HG03571 (cell line): ENCODE results near the gene TRAPPC4.
"Not testable (repeated sequence)": the region's sequence is repeated elsewhere in the genome, so short reads cannot be mapped to it uniquely, and the experiment has no call there.

Experiments used
- ATAC-seq: cut with Tn5 transposase; IDR thresholded peaks from one replicate; pipeline ENCODE4 v1.9.1; 2021; ENCODE audit not compliant: unreplicated experiment

Gene TRAPPC4

DNA sequence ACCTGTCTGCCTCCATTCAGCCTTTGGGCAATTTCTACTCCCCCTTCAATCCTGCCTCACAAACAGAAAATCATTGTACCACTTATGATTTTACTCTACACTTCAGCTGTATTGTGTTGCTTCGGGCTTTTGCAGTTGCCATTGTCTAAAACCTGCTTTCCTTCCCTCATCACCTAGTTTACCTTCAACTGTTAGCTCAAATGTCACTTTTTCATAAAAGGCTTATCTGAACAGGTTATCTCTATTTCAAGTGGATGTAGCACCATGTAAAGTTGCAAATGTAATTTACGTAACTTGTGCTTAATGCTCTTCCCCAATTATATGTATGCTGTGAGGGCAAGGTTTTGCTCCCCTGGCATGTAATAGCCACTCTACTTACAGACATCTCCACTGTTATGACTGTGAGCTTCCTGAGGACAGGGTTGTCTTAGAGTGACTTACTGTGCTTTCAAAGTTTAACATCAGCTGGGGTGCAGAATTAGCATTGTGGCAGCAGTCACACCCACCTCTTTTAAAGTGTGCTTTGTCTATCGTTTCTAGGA lies 5.9 kb upstream of the TRAPPC4 start:
- no peak for ATAC-seq

DNA sequence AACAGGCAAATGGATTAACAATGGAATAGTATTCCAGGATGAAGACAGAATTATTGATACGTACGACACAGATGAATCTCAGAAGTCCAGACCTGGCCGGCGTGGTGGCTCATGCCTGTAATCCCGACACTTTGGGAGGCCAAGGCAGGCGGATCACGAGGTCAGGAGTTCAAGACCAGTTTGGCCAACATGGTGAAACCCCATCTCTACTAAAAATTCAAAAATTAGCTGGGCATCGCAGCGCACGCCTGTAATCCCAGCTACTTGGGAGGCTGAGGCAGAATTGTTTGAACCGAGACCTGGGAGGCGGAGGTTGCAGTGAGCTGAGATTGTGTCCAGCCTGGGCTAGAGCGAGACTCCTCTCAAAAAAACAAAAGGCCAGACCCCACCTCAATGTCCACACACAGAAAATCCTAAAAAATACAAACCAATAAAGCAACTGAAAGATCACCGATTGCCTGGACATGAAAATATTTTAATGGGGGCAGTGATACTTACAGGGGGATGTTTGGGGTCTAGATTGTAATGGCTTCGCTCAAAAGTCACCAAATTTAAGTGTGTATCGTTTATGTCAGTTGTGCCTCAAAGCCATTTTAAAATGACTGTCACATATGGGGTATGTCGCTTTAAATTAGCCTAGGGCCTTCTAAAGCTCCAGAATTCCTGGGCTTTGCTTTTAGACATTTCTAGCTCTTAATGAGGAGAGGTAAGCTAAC lies 4.2 kb upstream of the TRAPPC4 start:
- no peak for ATAC-seq

DNA sequence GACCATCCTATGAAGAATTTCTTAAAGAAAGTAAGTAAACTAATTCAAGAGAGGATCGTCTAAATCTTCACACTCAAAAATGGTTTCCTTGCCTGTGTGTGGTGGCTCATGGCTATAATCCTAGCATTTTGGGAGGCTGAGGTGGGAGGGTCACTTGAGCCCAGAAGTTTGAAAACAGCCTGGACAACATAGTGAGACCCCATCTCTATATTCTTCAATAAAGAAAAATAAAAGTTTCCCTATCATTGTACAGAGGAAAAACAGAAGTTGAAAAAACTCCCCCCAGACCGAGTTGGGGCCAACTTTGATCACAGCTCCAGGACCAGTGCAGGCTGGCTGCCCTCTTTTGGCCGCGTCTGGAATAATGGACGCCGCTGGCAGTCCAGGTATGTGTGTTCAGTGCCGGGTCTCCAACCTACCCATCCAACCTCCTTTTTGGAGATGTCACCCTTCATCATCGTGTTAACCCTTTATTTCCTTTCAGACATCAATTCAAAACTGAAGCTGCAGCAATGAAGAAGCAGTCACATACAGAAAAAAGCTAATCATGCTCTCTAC lies 3.4 kb upstream of the TRAPPC4 start:
- no peak for ATAC-seq

DNA sequence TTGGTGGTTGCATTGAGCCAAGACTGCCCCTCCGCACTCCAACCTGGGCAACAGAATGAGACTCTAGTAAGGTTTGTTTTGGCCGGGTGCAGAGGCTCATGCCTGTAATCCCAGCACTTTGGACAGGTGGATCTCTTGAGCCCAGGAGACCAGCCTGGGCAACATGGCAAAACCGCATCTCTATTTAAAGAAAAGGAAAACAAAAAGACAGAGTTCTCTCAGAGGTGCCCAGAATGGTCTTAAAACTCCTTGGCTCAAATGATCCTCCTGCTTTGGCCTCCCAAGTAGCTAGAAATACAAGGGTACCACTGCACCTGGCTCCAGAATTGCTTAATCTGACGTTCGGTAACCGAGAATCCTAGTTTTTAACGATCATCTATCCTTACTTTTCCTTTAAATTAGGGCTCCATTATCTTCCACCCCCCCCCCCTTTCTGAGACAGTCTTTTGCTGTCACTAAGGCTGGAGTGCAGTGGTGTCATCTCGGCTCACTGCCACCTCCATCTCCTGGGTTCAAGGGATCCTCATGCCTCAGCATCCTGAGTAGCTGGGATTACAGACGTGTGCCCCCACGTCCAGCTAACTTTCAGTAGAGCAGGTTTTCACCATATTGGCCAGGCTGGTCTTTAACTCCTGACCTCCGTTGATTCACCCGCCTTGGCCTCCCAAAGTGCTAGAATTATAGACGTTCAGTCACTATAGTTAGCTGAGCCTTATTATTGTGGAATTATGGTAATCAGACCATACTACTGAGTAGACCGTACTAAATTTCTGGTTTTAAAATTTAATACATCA lies 2.2 kb upstream of the TRAPPC4 start:
- no peak for ATAC-seq

DNA sequence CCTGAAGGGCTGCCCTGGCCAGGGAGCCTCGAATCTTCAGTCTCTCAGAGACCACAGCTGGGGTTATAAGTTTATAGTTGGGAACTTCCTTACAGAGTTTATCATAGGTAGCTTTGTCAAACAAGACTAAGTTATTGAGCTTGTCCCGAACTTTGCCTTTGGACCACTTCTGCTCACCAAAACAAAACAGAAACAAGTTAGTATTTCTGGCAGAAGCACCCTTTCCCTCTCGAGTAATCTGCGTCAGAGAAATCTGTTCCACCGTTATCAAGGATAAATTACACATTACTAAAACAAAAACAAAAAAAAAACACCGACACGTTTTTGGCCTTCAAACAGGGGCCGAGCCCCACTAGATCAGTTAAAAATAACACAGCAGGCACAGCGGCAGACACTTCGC lies 1.2 kb upstream of the TRAPPC4 start:
- ATAC-seq: not testable (repeated sequence)

DNA sequence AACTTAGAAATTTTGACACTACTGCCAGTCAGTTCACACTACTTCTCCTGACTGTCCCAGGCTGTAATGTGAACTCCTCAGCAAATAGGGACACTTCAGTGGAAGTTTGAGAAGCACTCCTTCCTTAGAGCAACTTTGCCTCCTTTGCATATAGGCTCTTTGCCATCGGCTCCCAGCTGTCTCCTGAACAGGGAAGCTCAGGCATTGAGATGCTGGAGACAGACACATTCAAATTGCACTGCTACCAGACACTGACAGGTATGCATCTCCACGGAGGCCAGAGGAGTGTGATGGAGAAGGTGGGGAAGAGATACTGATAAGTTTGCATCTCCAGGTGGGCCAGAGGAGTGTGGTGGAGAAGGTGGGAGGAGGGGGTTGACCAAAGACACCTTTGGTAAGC lies 1.4 kb downstream of the TRAPPC4 start:
- ATAC-seq: no peak

DNA sequence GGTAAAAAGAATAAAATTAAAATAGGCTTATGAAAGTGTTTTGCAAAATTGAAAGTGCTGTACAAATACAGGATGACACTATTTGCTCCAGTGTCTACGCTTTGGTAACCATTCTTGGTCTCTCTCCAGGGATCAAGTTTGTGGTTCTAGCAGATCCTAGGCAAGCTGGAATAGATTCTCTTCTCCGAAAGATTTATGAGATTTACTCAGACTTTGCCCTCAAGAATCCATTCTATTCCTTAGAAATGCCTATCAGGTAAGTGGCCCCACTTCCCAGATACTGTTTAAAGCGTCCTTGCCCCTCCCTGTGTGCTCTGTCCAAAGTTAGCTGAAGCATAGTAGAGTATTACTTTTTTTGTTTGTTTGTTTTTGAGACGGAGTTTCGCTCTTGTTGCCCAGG lies 3.1 kb downstream of the TRAPPC4 start:
- no peak for ATAC-seq

DNA sequence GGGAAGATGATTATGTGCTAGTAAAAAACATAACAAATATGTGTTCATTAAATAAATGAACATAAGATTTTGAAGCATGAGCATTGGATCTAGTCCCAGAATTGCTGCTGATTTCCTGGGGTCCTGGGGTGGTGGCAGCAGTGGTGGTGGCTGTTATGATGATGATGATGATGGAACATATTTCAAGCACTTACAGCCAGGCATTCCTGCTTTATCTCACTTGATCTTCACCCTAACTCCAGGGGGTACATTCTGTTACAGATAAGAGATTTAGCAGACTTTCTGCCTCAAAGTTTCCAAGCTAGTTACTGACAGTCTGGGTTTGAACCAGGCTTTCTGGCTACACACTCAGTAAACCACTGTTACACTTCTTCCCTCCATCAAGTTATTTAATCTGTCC lies 5.2 kb downstream of the TRAPPC4 start:
- no peak for ATAC-seq

DNA sequence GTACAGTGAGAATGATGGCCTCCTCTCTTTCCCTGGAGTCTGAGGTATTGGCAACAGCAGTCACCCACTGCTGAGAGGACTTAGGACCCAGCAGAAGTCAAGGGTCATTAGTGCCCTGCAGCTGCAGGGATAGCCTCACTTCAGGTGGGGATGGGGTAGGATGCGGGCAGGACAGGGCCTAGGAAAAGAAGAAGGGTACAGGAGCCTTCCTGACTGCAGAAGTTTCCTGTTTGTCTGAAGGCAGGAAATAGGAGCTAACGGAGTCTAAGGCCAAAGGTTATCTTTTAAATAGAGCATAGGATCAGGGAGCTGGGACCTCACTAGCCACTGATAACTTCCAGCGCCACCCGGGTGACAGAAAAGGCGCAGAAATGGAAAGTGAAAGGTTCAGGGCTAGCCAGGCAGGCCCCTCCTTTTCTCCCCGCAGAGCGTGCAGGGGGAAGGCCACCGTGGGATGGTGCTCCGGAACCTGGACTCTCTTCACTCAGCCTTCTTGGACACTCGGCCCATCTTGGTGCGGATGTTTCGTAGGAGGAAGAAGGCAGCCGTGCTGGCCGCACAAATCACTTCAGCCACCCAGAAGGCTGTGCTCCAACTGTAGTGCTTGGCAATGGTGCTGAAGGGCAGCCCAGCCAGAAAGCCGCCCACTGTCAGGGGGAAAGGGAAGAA lies 6.0 kb downstream of the TRAPPC4 start:
- ATAC-seq: no peak

DNA sequence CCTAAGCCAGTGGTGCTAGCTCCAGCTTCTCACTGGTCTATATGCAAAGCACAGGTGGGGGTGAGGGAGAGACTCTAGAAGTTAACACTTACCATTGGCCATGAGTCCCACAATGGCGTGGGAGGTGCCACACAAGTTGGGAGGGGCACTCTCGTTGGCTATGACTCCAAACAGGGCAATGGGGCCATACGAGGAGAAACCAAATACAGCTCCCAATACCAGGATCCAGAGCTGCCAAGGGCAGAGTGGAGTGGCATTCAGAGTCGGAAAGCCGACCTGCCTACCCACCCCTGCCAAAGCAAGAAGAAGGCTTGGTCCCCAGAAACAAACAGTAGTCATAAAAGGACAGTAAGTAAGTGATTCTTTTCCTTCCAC lies 6.5 kb downstream of the TRAPPC4 start:
- ATAC-seq: no peak

DNA sequence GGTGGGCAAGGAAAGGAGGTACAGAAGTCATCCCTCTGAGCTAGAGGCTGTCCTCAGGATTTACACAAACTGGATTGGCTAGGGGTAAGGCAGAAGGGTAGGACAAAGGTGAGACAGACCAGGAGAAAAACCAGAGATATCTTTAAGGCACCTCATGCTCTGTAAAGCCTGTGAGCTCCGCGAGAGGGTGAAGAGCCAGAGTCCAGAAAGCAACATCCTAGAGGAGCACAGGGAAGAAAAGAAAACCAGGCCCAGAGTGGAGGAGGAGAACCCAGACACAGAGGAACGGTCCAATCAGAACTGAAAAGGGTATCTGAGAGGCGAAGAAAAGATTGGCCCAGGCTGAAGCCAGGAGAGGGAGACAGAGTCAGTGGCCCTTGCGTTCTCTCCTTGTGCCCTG lies 7.0 kb downstream of the TRAPPC4 start:
- ATAC-seq: no peak

DNA sequence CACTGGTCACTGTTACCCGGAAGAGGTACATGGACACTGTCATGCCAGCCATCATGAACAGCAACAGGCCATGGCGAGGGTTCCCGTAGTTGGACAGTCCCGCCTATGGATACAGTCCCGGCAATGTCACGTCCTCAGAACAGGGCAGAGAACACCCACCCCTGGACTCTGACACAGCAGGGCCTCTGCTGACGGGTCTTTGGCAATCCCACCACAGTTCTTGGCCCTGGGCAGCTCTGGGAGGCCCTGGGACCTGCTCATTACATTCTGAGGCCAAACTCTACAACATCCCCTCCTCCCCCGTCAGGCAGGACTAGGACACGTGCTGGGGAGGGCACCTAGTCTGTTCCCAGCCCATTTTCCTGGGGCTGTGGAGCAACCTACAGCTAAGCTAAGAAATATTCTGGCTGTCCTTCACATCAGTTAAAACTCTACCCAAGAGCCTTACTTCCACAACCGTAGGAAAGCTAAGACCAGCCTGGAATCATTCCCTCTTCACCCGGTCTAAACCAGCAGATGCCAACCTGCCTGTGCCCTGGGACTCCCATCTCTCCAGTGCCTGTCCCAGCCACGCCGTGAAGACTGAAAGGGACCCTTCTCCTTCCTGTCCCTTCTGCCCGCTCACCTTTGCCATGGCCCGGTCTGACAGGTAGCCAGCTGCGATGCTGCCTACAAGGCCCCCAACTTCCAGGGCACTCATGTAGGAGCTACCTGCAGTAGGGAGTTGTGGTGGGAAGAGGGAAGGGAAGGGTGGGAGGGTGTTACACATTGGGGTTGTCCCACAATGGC lies 7.6 kb downstream of the TRAPPC4 start:
- ATAC-seq: no peak

DNA sequence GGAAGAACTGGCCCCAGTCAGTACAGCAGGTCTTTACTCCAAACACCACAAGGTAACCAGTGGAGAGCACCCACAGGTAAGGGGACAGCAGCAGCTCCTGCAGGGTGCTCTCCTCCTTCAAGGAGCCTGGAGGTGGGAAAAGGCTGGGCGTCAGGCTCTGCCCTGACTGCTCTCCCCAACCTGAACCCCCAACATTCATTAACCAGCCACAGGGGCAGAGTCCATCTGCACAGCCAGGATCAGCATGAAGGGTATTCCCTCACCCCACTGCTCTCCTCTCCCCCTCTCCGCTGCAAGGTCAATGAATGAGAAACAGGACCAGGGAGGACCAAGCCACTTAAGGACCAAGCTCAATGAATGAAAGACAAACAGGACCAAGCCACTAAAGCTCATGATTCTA lies 8.4 kb downstream of the TRAPPC4 start:
- no peak for ATAC-seq

DNA sequence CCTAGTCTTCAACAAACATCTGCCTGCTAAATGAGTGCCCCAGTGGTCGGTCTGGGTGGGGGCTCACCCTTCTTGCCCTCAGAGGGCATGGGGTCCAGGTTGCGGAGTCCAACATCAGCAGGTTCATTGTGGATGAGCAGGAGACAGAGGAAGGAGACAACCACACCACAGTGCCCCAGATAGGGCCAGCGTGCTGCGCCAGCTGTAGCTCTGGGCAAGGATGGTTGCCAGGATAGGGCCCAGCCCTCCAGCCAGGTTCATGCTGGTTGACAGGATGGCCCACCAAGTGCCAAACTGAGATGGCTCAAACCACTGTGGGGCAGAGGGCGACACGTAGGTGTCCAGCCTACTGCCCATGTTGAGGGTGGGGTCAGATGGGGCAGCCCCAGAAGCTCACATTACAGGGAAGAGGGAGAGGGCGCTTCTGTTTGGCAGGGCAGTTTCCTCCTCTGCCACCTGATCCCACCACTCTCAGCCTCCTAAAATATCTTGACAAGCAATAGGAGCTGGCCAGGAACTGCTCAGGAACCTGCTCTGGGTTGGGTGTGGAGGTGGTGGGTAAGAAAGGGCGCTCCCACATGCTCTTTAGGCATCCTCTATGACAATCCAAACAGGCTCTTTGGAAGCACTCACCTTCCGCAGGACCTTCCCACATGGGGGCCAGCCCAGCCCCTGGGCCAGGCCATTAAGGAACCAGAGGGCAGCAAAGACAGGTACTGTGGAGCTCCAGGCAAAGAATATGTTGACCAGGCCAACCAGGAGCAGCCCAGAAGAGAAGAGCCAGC lies 9.2 kb downstream of the TRAPPC4 start:
- no peak for ATAC-seq

DNA sequence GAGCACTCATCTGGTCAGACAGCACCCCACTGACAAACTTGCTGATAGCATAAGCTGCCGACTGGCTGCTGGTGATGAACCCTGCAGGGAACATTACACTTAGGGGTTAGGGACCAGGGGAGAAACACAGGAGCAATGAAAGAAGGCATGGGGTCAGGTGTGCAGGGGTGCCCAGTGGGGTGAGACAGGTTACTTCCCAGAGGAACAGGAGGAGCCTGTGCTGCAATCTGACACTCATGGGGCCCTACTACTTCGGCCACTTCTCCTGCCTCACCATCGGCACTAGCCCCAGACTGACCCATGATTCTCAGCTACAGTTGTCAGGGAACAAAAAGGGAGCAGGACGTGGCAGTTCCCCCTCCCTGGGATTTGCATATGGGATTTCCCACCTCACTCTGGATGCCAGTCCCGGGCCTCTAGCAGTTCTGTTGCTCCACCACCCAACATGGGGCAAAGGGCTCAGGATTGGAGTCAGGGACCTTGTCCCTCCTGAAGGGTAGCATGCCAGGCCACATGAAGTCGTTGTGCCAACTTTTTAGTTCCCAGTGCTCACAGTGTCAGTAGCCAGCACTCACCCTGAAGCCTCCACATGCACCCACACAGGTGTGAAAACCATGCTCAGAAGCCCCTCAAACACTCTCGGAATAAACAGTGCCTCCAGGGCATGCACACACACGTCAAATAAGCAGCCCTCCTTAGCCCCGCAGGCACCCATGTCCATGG lies 9.9 kb downstream of the TRAPPC4 start:
- no peak for ATAC-seq

DNA sequence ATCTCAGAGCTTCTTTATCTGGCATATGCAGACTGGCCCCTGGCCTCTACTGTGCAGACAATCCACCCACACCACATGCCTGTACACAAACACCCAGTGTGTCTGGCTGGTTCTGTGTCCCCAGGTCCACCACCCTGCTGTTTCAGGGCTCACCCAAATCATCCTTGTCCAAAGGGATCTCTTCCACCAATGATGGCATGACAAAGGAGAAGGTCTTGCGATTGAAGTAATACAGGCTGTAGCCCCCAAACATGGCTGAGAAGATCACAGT lies 10.4 kb downstream of the TRAPPC4 start:
- ATAC-seq: no peak

DNA sequence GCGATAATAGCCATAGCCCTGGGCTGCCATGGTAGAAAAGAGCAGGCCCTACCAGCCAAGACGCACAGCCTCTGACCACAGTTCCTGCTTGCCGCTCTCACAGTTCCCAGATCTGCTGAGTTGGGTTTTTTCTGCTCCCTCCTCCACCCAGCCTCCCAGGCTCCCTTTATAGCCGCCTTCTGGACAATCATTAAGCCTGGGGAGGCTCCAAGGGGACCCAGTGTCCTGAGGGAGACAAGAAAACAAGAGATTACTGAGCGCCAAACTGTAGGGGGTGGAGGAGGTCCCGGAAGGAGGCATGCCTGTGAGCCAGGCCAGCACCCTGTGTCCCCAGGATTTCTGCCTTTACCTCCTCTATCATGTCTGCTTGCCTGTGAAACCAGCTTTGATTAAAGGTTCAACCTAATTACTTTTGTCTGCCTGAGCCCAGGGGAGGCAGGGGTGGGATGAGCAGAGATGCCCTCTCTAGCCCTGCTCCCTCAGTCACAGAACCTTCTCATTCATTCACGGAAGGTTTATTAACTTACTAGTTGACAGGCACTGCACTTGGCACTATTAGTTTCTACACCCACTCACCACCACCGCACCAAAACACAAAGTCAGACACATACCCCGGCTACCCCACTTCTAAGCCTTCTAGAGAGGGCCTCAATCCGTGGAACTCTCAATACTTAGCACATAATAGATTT lies 10.9 kb downstream of the TRAPPC4 start:
- ATAC-seq: no peak

DNA sequence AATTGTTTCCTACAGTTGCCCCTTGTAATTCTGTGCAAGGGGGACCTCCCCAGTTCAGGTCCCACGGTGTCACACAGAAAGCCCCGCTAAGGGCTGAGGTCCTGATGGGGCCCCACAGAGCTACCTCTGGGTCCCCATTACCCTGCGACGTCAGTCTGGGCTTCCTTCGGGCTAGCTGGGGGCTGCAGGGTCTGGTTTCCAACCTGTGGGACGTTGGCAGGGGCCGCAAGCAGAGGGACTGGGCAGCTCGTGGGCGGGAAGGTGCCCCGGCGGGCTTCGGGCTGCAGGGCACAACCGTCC lies 11.4 kb downstream of the TRAPPC4 start:
- no peak for ATAC-seq

DNA sequence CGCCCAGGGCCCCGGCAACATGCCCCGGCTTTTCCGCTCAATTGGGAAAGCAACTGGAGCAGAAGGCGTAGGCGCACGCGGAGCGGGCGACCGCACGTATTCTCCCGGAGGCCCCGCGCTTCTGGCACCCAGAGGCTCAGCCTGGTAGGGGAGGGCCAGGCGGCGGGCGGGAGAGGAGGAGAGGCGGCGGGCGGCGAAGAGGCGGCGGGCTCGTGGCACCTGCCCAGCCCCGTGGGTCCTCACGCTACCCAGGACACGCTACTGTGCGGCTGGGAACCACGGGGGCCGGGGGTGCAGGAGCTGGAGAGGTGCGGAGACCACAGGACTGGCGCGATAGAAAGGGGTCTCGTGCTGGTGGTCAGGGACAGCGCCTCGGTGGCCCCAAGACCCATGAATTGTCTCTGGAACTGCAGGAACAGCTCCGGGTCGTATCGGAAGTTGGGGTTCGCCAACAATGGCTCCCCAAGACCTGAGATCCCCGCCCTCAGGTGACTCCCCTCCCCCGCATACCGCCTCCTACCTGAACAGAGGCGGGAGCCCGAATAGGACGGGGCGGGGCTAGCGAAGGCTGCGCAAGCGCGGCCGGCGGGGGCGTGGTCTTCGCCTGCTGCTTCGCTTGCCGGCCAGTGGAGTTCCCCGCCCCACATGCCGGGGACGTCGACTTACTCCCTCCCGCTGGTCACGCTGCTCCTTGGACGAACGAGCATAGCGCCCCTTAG lies 11.9 kb downstream of the TRAPPC4 start, which contains the start of gene SLC37A4:
TSS of gene SLC37A4 (minus strand) at position 549 of the 719 bp plus-strand sequence.
- ATAC-seq: peak; percentile 85
